K562 (cell line): Measurements from ENCODE around the gene SART1. TPM values are rescaled to one million over a fixed set of nuclear protein-coding genes. Genes with fewer than 3 reads are reported as not detected.

Experiments used
- ADNP ChIP-seq: fragments of 200-800 bp; sonication (Bioruptor generic); IDR thresholded peaks from 2 replicates; pipeline ENCODE4 v1.6.1; 2016; ENCODE audit warnings: missing genetic modification characterization, missing compliant biosample characterization
- ARID1B ChIP-seq: fragments of 450-650 bp; IDR thresholded peaks from 2 replicates; pipeline ENCODE4 v1.6.1; 2016; ENCODE audit warnings: antibody characterized with exemption, mild to moderate bottlenecking, inconsistent platforms
- BRF1 ChIP-seq: IDR thresholded peaks from 3 replicates; pipeline ENCODE4 v1.6.1; 2011; ENCODE audit warnings: borderline replicate concordance, mild to moderate bottlenecking; ENCODE audit not compliant: insufficient read length; ENCODE audit errors: extremely low read depth
- CEBPG ChIP-seq, 3 experiments: fragments of 200-800 bp in 1 of 3; sonication (Bioruptor generic) in 1 of 3; sonication (generic) in 1 of 3; formaldehyde crosslinking in 1 of 3; IDR thresholded peaks in 2 of 3; conservative IDR thresholded peaks in 1 of 3; 2 replicates each; pipeline versions ENCODE4 v1.6.1 to v1.8.0; 2016 to 2022; ENCODE audit warnings: missing compliant biosample characterization in 2 of 3, missing genetic modification characterization in 2 of 3, mild to moderate bottlenecking in 1 of 3, missing genetic modification reagents in 1 of 3
- CREBBP ChIP-seq: IDR thresholded peaks from one replicate; pipeline ENCODE4 v1.6.1; 2012; ENCODE audit warnings: low read depth, mild to moderate bottlenecking, control low read depth, inconsistent platforms, low read length
- DACH1 ChIP-seq: fragments of 450-650 bp; IDR thresholded peaks from 2 replicates; pipeline ENCODE4 v1.6.1; 2018; ENCODE audit not compliant: partially characterized antibody
- HNRNPH1 ChIP-seq: fragments of 200-400 bp; formaldehyde crosslinking; optimal IDR thresholded peaks from 2 replicates; pipeline ENCODE3; 2017; ENCODE audit warnings: low read depth, mild to moderate bottlenecking, low read length, moderate library complexity
- PHF20 ChIP-seq: fragments of 450-650 bp; IDR thresholded peaks from 2 replicates; pipeline ENCODE4 v1.6.1; 2018; ENCODE audit not compliant: partially characterized antibody
- RFX5 ChIP-seq: IDR thresholded peaks from 2 replicates; pipeline ENCODE4 v1.6.1; 2011; ENCODE audit warnings: low read depth, mild to moderate bottlenecking, improper control_type of control experiment, low read length
- SMARCA4 ChIP-seq: fragments of 450-650 bp; IDR thresholded peaks from 2 replicates; pipeline ENCODE4 v1.6.1; 2016
- SOX6 ChIP-seq: fragments of 450-650 bp; IDR thresholded peaks from 2 replicates; pipeline ENCODE4 v1.6.1; 2014; ENCODE audit warnings: mild to moderate bottlenecking
- ZFP1 ChIP-seq: fragments of 450-650 bp; formaldehyde crosslinking; IDR thresholded peaks from 2 replicates; pipeline ENCODE4 v1.4.0; 2020; ENCODE audit warnings: mild to moderate bottlenecking, mixed read lengths
- ZKSCAN1 ChIP-seq: fragments of 150-350 bp; IDR thresholded peaks from 2 replicates; pipeline ENCODE4 v1.6.1; 2016; ENCODE audit warnings: low read depth, low read length
- ZNF124 ChIP-seq: sonication (generic); formaldehyde crosslinking; IDR thresholded peaks from 2 replicates; pipeline ENCODE4 v1.8.1; 2022; ENCODE audit warnings: missing genetic modification reagents
- ZNF347 ChIP-seq: fragments of 450-650 bp; formaldehyde crosslinking; IDR thresholded peaks from 2 replicates; pipeline ENCODE4 v1.4.0; 2020; ENCODE audit warnings: low read depth, mild to moderate bottlenecking, moderate library complexity
- ZNF785 ChIP-seq: fragments of 250-450 bp; sonication (Bioruptor Pico); IDR thresholded peaks from 2 replicates; pipeline ENCODE4 v1.4.0; 2020; ENCODE audit warnings: mild to moderate bottlenecking
- polyA plus RNA-seq, 8 experiments: library from polyadenylated mRNA; depleted of rRNA in 4 of 8; stranded (reverse) in 5 of 8; unstranded in 3 of 8; fragments of >200 nt; fragmentation: Nextera tagmentation in 2 of 8; fragmentation: Illumina TruSeq in 1 of 8; extraction: Ambion mirVana in 2 of 8; extraction: Trizol in 1 of 8; gene quantifications; 2 replicates each; pipeline versions ENCODE4 v1.2.1 to v1.2.3, GENCODE V29; 2011 to 2014; ENCODE audit warnings: inconsistent platforms in 1 of 8, missing spikeins in 1 of 8
- total RNA-seq, 7 experiments: library from RNA; depleted of rRNA in 6 of 7; stranded (reverse); fragments of >200 nt in 6 of 7; fragmentation: Illumina TruSeq in 2 of 7; extraction: Trizol in 2 of 7; gene quantifications; 2 replicates each; pipeline versions ENCODE4 v1.2.1 to v1.2.3, GENCODE V29; 2011 to 2021; ENCODE audit warnings: low replicate concordance in 1 of 7
- TF ChIP-seq, protein P1 (sequence below): IDR thresholded peaks from 2 replicates; pipeline ENCODE4 v1.6.1; 2011; ENCODE audit not compliant: insufficient read length; ENCODE audit errors: extremely low read depth
- TF ChIP-seq, protein P2 (sequence below): fragments of 200-800 bp; sonication (Bioruptor generic); IDR thresholded peaks from 2 replicates; pipeline ENCODE4 v1.6.1; 2017; ENCODE audit warnings: missing genetic modification characterization, missing compliant biosample characterization
- TF ChIP-seq, protein P3 (sequence below): fragments of 200-800 bp; sonication (Bioruptor generic); IDR thresholded peaks from 2 replicates; pipeline ENCODE4 v1.6.1; 2016; ENCODE audit warnings: missing genetic modification characterization, missing compliant biosample characterization
- TF ChIP-seq, protein P4 (sequence below), 2 experiments: fragments of 450-650 bp; IDR thresholded peaks; 2 replicates each; pipeline ENCODE4 v1.6.1; 2016

Gene SART1
- total and polyA plus RNA-seq, 9 of the 15 experiments (the other 6 are each of a cell fraction or from before 2014, with no cell fraction given): 4.8 to 84.1 (median 31.7) TPM

DNA sequence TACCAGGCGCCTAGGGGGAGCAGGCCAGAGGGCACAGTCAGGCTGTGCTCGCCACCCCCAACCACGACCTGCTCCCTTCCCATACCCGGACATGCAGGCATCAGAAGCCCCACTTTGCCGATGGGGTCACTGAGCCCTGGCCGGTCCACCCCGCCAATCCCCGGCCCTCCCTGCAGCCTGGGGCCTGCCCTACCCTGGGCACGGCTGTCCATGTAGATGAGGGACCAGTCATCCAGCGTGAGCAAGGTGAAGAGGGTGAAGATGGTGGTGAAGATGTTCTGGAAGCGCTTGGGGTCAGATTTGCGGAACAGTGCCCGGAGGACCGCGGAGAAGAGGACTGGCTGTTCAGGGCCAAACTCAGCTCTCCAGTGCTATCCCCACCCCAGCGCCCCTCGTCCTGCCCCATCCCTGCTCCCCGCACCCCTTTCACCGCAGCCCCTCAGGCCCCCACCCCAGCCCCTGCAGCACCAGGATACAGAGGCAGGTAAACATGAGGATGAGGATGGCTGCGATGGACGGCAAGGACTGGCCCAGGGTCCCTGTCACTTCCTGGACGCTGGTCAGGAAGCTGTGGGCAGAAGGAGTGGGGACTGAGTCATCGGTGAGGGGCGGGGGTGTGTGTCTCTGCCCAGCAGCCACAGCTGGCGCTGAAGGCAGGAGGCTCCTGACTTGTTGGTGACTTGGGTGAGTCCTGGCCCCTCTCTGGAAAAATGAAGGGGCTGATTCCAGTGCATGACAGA, 59.3 kb downstream of the SART1 start (continued):
- TF ChIP-seq, protein P1, sequence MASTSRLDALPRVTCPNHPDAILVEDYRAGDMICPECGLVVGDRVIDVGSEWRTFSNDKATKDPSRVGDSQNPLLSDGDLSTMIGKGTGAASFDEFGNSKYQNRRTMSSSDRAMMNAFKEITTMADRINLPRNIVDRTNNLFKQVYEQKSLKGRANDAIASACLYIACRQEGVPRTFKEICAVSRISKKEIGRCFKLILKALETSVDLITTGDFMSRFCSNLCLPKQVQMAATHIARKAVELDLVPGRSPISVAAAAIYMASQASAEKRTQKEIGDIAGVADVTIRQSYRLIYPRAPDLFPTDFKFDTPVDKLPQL: no peak
- no peak for TF ChIP-seq CEBPG (CRISPR knock-in tag; IDR thresholded peaks at IDR 0.05)
- TF ChIP-seq CEBPG (tag; conservative IDR thresholded peaks at IDR 0.05 in 1 of 2, IDR thresholded peaks at IDR 0.05 in 1 of 2): no peak
- no peak for TF ChIP-seq ZNF785 (CRISPR knock-in tag)
- TF ChIP-seq, protein P2, sequence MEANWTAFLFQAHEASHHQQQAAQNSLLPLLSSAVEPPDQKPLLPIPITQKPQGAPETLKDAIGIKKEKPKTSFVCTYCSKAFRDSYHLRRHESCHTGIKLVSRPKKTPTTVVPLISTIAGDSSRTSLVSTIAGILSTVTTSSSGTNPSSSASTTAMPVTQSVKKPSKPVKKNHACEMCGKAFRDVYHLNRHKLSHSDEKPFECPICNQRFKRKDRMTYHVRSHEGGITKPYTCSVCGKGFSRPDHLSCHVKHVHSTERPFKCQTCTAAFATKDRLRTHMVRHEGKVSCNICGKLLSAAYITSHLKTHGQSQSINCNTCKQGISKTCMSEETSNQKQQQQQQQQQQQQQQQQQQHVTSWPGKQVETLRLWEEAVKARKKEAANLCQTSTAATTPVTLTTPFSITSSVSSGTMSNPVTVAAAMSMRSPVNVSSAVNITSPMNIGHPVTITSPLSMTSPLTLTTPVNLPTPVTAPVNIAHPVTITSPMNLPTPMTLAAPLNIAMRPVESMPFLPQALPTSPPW: peak; percentile 89
- TF ChIP-seq DACH1: no peak
- no peak for TF ChIP-seq ADNP (tag)
- no peak for TF ChIP-seq RFX5
- TF ChIP-seq ZNF347 (CRISPR knock-in tag): no peak
- no peak for TF ChIP-seq PHF20
- TF ChIP-seq SMARCA4: peak; percentile 59
- TF ChIP-seq BRF1: no peak
- TF ChIP-seq ZKSCAN1: no peak
- TF ChIP-seq, protein P3, sequence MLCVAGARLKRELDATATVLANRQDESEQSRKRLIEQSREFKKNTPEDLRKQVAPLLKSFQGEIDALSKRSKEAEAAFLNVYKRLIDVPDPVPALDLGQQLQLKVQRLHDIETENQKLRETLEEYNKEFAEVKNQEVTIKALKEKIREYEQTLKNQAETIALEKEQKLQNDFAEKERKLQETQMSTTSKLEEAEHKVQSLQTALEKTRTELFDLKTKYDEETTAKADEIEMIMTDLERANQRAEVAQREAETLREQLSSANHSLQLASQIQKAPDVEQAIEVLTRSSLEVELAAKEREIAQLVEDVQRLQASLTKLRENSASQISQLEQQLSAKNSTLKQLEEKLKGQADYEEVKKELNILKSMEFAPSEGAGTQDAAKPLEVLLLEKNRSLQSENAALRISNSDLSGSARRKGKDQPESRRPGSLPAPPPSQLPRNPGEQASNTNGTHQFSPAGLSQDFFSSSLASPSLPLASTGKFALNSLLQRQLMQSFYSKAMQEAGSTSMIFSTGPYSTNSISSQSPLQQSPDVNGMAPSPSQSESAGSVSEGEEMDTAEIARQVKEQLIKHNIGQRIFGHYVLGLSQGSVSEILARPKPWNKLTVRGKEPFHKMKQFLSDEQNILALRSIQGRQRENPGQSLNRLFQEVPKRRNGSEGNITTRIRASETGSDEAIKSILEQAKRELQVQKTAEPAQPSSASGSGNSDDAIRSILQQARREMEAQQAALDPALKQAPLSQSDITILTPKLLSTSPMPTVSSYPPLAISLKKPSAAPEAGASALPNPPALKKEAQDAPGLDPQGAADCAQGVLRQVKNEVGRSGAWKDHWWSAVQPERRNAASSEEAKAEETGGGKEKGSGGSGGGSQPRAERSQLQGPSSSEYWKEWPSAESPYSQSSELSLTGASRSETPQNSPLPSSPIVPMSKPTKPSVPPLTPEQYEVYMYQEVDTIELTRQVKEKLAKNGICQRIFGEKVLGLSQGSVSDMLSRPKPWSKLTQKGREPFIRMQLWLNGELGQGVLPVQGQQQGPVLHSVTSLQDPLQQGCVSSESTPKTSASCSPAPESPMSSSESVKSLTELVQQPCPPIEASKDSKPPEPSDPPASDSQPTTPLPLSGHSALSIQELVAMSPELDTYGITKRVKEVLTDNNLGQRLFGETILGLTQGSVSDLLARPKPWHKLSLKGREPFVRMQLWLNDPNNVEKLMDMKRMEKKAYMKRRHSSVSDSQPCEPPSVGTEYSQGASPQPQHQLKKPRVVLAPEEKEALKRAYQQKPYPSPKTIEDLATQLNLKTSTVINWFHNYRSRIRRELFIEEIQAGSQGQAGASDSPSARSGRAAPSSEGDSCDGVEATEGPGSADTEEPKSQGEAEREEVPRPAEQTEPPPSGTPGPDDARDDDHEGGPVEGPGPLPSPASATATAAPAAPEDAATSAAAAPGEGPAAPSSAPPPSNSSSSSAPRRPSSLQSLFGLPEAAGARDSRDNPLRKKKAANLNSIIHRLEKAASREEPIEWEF (CRISPR knock-in tag): no peak
- peak; percentile 64 for TF ChIP-seq ARID1B
- TF ChIP-seq, protein P4, sequence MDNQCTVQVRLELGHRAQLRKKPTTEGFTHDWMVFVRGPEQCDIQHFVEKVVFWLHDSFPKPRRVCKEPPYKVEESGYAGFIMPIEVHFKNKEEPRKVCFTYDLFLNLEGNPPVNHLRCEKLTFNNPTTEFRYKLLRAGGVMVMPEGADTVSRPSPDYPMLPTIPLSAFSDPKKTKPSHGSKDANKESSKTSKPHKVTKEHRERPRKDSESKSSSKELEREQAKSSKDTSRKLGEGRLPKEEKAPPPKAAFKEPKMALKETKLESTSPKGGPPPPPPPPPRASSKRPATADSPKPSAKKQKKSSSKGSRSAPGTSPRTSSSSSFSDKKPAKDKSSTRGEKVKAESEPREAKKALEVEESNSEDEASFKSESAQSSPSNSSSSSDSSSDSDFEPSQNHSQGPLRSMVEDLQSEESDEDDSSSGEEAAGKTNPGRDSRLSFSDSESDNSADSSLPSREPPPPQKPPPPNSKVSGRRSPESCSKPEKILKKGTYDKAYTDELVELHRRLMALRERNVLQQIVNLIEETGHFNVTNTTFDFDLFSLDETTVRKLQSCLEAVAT (IDR thresholded peaks at IDR 0.05): no peak
- no peak for TF ChIP-seq ZNF124 (CRISPR knock-in tag)
- no peak for TF ChIP-seq HNRNPH1
- TF ChIP-seq ZFP1 (CRISPR knock-in tag): no peak
- TF ChIP-seq CREBBP: no peak
- no peak for TF ChIP-seq SOX6
